Skin of body (tissue), 2 donors: ENCODE results near the gene NRG2. TPM values are rescaled to one million over a fixed set of nuclear protein-coding genes. Genes with fewer than 3 reads are reported as not detected.

ENCODE experiments used
- DNase-seq: peaks from one replicate; lab custom pipeline; 2025; lab: John Stamatoyannopoulos, UW
- total RNA-seq: library from RNA; depleted of rRNA; stranded (reverse); fragments of >200 nt; gene quantifications from one replicate; pipeline ENCODE4 v1.2.3, GENCODE V29; 2014

NRG2 gene
- total RNA-seq, 1 donor from 2014 or later = 0.99 TPM

GRCh38 chr5:139861889-139862207 lies 181.3 kb downstream of the NRG2 start:
- no peak for DNase-seq

GRCh38 chr5:139861021-139861888 lies 181.8 kb downstream of the NRG2 start:
- no peak for DNase-seq

- no peak for DNase-seq
Observed at GRCh38 chr5:139859013-139859412, 184.1 kb downstream of the NRG2 start.

GRCh38 chr5:139856714-139857113 lies 186.4 kb downstream of the NRG2 start:
- DNase-seq = no peak

- DNase-seq = no peak
Observed at GRCh38 chr5:139855946-139856540, 187.1 kb downstream of the NRG2 start.

- no peak for DNase-seq
Observed at GRCh38 chr5:139855451-139855850, 187.6 kb downstream of the NRG2 start.

- DNase-seq = no peak
Observed at GRCh38 chr5:139854953-139855352, 188.1 kb downstream of the NRG2 start.

GRCh38 chr5:139854029-139854605 lies 189.0 kb downstream of the NRG2 start:
- no peak for DNase-seq

- no peak for DNase-seq
Observed at GRCh38 chr5:139852696-139853095, 190.4 kb downstream of the NRG2 start.

- no peak for DNase-seq
Observed at GRCh38 chr5:139851558-139851957, 191.5 kb downstream of the NRG2 start.

GRCh38 chr5:139850423-139851016 lies 192.6 kb downstream of the NRG2 start:
- no peak for DNase-seq

- DNase-seq = no peak
Observed at GRCh38 chr5:139849942-139850341, 193.2 kb downstream of the NRG2 start.

- DNase-seq = no peak
Observed at GRCh38 chr5:139849501-139849900, 193.6 kb downstream of the NRG2 start.

- DNase-seq = no peak
Observed at GRCh38 chr5:139848508-139849100, 194.5 kb downstream of the NRG2 start.

- DNase-seq = peak; percentile 37
Observed at GRCh38 chr5:139847790-139848507, 195.2 kb downstream of the NRG2 start.

- no peak for DNase-seq
Observed at GRCh38 chr5:139847091-139847490, 196.0 kb downstream of the NRG2 start.

- no peak for DNase-seq
Observed at GRCh38 chr5:139845846-139846681, 197.0 kb downstream of the NRG2 start.

- DNase-seq = peak; percentile 4
Observed at GRCh38 chr5:139844472-139845145, 198.5 kb downstream of the NRG2 start.

- no peak for DNase-seq
Observed at GRCh38 chr5:139843991-139844390, 199.1 kb downstream of the NRG2 start.

- no peak for DNase-seq
Observed at GRCh38 chr5:139842321-139842720, 200.8 kb downstream of the NRG2 start.
